ENCODE data around the gene PPP1R10.
"Not testable (repeated sequence)": the region's sequence is repeated elsewhere in the genome, so short reads cannot be mapped to it uniquely, and the experiment has no call there.

PPP1R10 gene

GRCh38 chr6:30616811-30617564, at the start of gene PPP1R10:
Gene PPP1R10 (minus strand): TSS chr6:30617243. CDS start chr6:30609944, 7,299 bp downstream.
- DNase-seq: peak; percentile 99

GRCh38 chr6:30666300-30666699, 49.3 kb upstream of the PPP1R10 start:
- not testable (repeated sequence) for DNase-seq

GRCh38 chr6:30664994-30665767, 48.1 kb upstream of the PPP1R10 start:
- no peak for DNase-seq

GRCh38 chr6:30657922-30658321, 40.9 kb upstream of the PPP1R10 start:
- not testable (repeated sequence) for DNase-seq

- DNase-seq: no peak
These were observed 40.4 kb upstream of the PPP1R10 start for GRCh38 chr6:30657454-30657853.

GRCh38 chr6:30656513-30656912, 39.5 kb upstream of the PPP1R10 start:
- no peak for DNase-seq

- DNase-seq: no peak
These were observed 38.7 kb upstream of the PPP1R10 start for GRCh38 chr6:30655743-30656094.

- DNase-seq: no peak
These were observed 38.0 kb upstream of the PPP1R10 start for GRCh38 chr6:30654798-30655742.

- no peak for DNase-seq
These were observed 34.1 kb upstream of the PPP1R10 start for GRCh38 chr6:30651143-30651542.

GRCh38 chr6:30647242-30648116, 30.4 kb upstream of the PPP1R10 start:
- peak; percentile 11 for DNase-seq

GRCh38 chr6:30646450-30647241, 29.6 kb upstream of the PPP1R10 start, which contains the start of gene C6orf136:
Gene C6orf136 (plus strand): TSS chr6:30647133. CDS start chr6:30647232, 99 bp downstream.
- peak; percentile 74 for DNase-seq

GRCh38 chr6:30645989-30646388, 28.9 kb upstream of the PPP1R10 start:
- no peak for DNase-seq

GRCh38 chr6:30644769-30645168, 27.7 kb upstream of the PPP1R10 start:
- DNase-seq: no peak

- no peak for DNase-seq
These were observed 26.6 kb upstream of the PPP1R10 start for GRCh38 chr6:30643656-30644055.

GRCh38 chr6:30641048-30641447, 24.0 kb upstream of the PPP1R10 start:
- DNase-seq: no peak

- no peak for DNase-seq
These were observed 23.4 kb upstream of the PPP1R10 start for GRCh38 chr6:30640481-30640880.

GRCh38 chr6:30635834-30636233, 18.8 kb upstream of the PPP1R10 start:
- DNase-seq: no peak

GRCh38 chr6:30626484-30627366, 9.7 kb upstream of the PPP1R10 start, which contains the start of gene ATAT1:
Gene ATAT1 (plus strand): TSS chr6:30626874.
- peak; percentile 71 for DNase-seq

GRCh38 chr6:30625511-30625910, 8.5 kb upstream of the PPP1R10 start:
- DNase-seq: no peak

GRCh38 chr6:30619561-30619960, 2.5 kb upstream of the PPP1R10 start:
- DNase-seq: no peak

Data from amniotic stem cell (primary cell).